RKO (cell line): Measurements from ENCODE around the gene NME5.
"Not testable (repeated sequence)": the region's sequence is repeated elsewhere in the genome, so short reads cannot be mapped to it uniquely, and the experiment has no call there.

ENCODE experiments used
- DNase-seq: peaks from one replicate; pipeline ENCODE4 v3.0.0-alpha.2; 2016; ENCODE audit warnings: low spot score

NME5 gene, protein sequence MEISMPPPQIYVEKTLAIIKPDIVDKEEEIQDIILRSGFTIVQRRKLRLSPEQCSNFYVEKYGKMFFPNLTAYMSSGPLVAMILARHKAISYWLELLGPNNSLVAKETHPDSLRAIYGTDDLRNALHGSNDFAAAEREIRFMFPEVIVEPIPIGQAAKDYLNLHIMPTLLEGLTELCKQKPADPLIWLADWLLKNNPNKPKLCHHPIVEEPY

DNA sequence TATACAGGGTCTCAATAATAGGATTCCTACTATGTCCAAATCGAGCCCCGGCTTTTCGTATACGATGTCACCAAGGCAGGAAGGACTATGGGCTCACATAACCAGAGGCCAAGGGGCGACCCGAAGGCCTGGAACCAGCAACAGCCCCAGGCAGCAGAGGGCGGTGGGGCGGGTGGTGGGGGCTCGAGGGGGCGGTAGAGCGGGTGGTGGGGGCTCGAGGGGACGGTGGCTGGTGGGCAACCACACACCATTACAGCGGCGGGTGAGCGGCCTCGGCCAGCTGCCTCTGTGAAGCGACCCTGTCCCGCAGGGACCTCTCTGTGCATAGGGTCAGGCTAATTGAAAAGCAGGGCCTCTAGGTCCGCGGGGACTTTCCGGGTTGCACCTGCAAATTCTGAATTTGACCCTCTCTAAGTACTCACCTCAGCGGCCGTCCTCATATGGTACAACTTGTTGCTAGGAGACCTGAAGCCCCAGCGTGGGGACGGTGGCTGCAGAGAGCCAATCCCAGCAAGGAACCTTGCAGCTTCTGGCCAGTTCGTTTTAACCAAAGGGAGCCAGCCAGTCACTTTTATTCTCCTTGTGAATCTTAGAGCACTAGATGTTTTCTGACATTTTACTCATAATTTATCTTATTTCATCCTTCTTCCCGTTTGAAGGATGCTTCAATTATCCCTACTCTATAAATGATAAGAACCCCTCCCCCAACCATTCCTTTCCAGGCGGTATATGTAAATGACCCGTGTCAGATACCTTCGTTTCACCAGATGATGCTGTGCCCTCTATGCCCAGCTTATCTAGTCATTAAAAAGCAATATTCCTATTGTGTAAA is at the start of gene NME5:
NME5 (minus strand) TSS at position 480 of the 832 bp plus-strand sequence. CDS start 648 bp downstream, outside the sequence.
- no peak for DNase-seq

DNA sequence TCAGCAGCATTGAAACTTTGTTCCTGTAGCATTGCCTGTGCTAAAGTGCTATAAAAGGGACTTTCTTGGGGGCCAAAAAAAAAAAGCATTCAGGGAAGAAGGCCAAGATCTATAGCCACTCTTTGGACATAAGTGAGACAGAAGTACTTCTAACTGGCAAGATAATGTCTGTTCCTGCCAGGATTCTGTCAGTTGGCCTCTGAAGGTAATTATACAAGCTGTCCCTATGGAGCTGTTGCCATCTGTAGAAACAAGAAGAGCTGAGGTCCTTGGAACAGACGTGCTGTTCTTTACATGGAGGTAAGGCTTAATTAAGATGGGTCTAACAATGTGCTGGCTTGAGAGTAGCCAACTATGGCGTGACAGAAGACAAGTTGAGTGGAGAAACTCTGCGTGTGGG is 49.4 kb upstream of the NME5 start:
- no peak for DNase-seq

DNA sequence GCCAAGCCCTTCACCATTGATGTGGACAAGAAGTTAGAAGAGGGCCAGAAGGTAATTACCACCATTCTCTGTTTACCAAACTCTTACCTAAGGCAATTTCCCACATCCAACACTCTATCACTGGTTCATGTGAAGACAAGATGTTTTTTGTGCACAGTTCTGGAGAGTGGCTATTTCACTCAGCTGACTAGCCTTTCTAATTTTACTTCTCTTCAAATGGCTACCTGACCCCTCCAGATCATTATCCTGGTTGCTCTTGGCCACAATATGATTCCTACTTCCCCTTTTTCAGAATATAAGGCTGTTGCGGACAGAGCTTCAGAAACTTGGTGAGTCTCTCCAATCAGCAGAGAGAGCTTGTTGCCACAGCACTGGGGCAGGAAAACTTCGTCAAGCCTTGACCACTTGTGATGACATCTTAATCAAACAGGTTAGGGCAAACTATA is 46.8 kb upstream of the NME5 start:
- DNase-seq = no peak

DNA sequence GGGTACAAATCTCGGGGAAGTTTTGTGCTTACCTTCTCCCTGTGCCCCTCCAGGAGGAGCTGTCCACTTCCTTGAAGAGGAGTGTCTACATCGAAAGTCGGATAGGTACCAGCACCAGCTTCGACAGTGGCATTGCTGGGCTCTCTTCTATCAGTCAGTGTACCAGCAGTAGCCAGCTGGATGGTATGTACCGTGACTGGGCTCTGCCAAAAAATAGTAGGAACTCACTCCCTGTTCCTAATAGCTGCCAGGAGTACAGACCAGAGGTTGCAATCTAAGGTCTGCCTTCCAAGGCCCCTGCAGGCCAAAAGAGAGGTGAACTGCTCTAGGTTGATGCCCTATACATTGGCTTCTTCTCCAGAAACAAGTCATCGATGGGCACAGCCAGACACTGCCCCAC is 43.6 kb upstream of the NME5 start:
- no peak for DNase-seq

DNA sequence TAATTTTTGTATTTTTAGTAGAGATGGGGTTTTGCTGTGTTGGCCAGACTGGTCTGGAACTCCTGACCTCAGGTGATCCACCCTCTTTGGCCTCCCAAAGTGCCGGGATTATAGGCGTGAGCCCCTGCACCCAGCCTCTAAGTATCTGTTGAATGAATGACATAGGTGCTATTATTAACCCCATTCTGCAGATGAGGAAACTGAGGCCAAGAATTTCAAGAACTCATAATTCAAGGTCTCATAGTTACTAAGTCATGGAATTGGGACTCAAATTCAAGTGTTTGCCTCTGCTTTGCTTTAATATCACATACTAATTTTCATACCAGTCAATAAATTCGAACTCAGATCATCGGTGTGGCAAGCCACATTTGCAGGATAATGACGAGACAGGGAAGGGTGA is 41.6 kb upstream of the NME5 start:
- no peak for DNase-seq

DNA sequence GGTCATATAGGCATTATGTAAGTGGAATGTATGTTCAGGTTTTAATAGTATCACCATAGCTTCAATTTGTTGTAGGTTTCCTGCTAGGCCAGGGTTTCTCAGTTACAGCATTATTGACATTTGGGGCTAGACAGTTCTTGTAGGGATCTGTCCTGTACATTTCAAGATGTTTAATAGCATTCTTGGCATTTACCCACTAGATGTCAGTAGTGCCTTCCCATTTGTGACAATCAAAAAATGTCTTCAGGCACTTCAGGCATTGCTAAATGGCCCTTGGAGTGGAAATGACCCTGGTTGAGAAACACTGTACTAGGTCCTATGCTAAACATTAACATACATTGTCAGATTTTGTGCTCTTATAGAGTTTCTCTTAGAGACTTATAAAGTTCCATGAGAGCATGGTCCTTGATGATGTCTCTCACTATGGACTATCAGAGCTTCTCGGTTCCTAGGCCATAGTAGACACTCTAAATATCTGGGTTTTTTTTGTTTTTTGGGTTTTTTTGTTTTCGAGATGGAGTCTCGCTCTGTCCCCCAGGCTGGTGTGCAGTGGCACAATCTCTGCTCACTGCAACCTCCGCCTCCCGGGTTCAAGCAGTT is 41.1 kb upstream of the NME5 start:
- peak; percentile 89 for DNase-seq

DNA sequence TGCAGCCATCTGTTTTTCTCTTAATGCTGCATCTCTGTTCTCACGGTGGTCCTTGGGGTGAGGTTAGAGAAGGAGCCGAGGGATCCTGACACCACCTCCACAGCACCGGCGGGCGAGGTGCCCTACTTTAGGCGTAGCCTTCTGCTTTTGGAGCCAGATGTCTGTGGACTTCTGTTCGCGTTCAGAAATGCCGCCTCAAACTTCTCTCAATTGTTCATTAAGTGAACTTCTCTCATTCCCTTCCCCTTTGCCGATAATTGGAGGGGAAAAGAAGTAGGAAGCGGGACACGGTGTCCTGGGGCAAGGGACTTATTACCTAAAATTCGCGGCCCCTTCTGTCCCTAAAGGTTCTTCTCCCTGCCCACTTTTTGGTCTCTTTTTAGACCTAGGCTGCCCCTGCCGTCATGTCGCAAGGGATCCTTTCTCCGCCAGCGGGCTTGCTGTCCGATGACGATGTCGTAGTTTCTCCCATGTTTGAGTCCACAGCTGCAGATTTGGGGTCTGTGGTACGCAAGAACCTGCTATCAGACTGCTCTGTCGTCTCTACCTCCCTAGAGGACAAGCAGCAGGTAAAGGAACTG is 40.1 kb upstream of the NME5 start:
- DNase-seq = peak; percentile 46

DNA sequence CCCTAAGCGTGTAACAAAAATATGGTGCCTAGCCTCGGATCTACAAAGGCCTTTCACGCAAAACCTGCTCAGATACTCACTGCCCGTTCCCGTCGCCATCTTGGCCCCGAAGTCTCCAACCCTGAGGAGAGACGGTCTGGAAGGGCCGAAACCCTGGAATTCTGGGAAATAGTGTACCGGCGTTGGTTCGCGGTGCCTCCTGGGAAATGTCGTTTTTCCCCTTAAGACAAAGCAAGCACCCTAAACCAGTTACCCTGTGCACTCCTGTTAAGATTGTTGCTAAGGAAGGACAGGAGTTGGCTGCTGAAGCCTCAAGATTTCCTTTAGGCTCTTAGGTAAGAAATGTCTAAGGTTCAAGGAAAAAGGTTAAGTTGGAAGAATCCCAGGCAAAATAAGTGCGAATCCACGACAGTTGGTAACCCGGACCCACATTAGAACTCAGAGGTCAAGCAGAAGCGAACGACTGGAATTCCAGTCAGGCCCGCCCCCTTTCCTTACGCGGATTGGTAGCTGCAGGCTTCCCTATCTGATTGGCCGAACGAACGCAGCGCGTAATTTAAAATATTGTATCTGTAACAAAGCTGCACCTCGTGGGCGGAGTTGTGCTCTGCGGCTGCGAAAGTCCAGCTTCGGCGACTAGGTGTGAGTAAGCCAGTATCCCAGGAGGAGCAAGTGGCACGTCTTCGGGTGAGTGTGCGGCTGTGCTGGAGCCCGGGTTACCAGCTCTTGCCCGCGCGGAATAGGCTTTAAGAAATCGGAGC is 39.5 kb upstream of the NME5 start, which contains the start of the genes BRD8 and KIF20A:
BRD8 (minus strand) TSS at position 115 of the 761 bp plus-strand sequence; CDS start at position 99, 16 bp downstream.
KIF20A (plus strand) TSS at position 597 of the 761 bp plus-strand sequence. CDS start 569 bp downstream, outside the sequence.
- DNase-seq = peak; percentile 99

DNA sequence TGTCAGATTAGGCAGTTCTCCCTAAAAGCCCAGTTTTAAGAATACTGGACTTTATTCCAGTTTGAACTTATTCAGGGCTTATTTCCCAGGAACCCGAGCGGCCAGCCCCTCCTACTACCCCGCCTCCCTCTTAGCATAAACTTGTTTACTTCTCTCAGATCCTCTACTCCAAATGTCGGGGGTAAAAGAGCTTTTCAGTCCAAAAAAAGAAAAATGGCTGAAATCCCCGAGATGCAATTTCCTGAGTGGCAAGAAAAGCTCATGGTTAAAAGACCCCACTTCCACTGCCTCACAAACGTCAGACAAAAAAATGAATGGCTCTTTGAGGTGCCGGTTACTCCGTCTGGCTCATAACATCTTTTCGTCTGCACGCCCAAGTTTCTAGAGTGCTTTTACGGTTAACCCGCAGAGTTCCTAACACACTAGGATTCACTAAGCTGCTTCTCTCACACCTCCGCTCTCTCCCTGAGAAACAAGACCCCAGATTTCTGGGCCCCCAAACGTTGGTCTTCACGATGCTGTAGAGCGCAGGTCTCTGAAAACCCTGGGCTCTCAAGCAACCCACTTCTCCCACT is 38.8 kb upstream of the NME5 start:
- peak; percentile 34 for DNase-seq

DNA sequence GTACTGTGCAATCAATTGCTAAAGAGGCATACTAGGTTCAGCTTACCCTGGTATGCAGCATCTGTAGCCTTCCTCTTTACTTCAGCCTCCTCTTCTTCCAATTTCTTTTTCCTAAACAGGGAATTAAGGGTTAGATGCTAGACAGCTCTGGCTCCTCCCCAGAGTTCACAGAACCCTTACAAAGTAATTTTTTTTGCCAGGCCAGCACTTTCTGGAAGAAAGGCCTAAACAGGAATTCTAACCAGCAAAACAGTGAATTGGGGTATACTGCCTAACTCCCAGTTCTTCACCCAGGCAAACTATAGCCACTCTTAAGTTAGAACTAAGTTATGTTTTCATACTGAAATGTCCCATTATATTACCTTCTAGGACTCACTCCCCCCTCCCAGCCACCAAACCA is 31.1 kb upstream of the NME5 start:
- no peak for DNase-seq

DNA sequence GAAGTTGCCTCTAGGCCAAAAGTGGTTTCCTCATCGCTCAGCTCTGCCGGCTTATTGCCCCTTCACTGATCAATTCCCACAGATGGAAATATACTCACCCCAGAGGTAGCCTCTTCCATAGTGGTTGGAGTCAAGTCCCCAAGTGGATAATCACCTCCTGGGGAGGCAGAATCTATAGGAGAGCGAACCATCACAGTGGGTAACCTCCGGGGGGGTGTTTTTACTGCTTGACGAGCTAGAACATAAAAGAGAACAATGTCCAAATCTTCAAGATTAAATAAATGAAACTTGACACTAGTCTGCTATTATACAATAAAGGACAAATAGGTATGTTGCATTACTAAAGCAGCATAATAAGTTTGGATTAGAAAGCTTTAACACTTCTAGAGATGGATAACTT is 29.9 kb upstream of the NME5 start:
- DNase-seq = no peak

DNA sequence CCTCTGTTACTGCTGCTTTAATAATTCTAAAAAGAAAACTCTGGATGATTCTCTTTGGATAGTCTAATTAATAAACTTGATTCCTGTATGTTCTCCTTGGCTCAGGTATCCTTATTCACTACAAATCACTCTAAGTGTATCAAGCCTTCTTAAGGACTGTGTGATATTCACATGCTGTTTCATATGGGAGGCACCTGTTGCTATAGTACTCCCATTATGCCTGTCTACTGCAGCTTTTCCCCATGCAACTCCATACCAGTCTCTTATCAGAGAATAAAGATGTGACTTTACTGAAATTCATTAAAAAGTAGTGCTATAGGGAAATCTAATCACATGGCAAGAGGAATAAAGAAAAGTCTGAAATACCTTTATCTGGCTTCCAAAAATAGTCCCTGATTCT is 24.5 kb upstream of the NME5 start:
- DNase-seq = no peak

DNA sequence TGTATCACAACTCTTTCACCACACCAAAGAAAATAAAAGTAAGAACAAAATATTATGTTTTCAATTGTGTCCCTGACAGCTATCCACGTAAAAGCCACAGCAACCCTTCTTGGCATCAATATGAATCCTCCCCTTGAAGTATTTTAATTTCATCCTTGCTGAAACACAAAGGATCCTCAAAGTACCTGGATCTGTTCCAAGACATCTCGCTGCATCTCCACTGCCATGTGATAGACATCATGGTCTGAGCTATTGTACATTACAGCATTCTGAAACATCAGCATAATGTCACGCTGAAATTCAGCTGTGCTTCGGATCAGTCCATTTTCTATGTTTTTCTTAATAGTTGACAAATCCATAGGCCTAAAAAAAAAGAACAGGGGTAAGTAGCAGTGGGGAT is 21.5 kb upstream of the NME5 start:
- no peak for DNase-seq

DNA sequence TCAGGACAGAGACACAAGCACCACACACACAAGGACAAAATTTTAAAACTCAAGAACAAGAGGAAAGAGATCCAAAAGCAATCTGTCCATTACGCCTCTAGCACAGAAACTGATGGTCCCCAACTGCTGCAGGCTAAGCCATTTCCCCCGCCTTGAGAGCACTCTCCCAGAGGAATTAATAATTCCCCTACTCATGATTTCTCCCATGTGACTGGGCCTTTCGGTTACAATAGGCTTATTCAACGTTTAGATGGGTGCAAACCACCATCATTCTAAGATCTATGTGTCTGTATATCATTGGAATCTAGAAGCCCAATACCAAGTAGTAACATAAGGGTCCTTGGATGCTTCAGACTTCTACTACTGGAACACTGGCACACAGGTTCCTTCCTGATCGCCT is 20.4 kb upstream of the NME5 start:
- no peak for DNase-seq

DNA sequence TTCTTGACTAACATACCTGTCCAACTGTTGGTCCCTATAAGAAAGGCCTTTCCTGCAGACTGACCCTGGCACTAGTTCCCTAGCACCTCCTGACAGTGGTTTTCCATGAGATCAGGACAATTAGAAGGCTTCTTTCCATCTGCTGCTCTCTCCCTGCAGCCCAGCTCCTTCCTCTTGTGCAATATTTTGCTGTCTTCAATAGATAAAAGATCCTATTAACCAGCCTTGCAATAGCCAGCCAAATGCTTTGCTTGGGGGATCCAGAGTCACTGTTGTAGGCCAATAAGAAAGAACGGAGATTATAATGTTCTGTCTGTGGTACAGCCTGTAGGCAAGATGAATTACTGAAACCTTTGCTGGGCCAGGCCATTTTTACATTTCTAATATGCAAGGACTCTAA is 18.4 kb upstream of the NME5 start:
- DNase-seq = no peak

DNA sequence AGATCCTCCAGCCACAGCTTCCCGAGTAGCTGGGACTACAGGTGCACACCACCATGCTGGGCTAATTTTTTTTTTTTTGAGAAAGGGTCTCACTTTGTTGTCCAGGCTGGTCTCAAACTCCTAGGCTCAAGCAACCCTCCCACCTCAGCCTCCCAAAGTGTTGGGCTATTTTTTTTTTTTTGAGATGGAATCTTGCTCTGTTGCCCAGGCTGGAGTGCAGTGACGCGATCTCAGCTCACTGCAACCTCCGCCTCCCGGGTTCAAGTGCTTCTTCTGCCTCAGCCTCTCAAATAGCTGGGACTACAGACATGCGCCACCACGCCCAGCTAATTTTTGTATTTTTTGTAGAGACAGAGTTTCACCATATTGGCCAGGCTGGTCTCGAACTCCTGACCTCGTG is 16.7 kb upstream of the NME5 start:
- DNase-seq = not testable (repeated sequence)

DNA sequence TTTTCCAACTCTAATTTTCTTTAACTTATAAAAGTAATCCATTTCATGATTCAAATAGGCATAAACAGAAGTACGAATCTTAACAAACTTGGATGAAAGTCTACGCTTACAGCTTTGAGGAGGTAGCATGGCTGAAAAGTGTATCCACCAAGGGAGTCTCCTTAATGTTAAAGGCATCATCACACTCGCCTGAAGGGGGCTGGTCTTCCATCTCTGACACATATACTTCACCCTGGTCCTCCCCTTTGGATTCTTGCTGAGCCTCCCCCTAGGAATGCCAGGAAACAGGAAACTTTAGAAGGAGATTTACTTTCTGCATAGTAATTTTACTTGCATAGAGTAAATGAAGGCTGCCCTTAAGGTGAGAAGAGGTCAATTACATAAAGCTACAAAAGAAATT is 10.3 kb upstream of the NME5 start:
- peak; percentile 40 for DNase-seq

DNA sequence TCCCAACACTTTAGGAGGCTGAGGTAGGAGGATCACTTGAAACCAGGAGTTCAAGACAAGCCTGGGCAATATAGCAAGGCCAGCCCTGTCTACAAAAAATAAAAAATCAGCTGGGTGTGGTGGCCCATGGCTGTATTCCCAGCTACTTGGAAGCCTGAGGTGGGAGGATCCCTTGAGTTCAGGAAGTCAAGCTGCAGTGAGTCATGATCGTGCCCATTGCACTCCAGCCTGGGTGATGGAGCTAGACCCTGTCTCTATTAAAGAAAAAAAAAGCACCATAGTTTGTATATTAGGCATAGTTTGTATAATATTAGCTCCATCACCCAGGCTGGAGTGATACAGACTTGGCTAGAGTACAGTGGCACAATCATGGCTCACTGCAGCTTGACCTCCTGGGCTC is 9.6 kb upstream of the NME5 start:
- DNase-seq = peak; percentile 62

DNA sequence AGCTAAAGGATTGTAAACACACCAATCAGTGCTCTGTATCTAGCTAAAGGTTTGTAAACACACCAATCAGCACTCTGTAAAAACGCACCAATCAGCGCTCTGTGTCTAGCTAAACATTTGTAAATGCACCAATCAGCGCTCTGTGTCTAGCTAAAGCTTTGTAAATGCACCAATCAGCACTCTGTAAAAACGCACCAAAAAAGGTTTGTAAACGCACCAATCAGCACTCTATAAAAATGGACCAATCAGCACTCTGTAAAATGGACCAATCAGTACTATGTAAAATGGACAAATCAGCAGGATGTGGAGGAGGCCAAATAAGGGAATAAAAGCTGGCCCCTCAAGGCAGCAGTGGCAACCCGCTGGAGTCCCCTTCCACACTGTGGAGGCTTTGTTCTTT is 4.3 kb upstream of the NME5 start:
- DNase-seq = not testable (repeated sequence)

DNA sequence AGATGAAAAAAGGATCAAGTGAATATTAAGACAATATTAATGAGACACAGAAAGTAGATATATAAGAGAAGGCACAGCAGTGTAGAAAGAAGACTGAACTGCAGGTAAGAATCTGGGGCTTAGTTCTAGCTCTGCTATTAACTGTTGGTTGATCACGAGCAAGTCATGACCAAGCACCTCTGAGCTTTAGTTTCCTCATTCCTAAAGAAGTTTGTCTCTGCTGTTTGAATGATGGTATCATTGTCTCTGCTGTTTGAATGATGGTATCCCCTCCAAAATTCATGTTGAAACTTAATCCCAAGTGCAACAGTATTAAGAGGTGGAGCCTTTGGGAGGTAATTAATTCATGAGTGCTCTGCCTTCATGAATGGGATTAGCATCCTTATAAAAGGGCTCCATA is 2.5 kb upstream of the NME5 start:
- no peak for DNase-seq

DNA sequence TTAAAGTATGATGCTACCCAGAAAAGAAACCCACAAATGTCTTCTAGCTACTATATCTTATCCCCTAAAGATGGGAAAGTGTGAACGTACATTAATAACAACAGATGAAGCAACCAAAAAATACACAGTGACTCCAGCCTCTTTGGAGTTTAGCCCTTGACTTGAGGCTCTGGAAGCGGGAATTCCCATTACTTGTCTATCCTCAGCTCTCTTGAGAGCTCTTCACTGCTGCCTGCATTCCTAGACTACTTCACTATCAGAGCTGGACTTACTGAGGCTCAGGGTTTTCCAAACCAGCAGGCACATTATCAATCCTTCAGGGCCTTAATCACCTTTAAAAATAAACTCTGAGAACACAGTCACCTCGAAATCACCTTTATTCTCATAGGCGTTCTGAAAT is 1.0 kb upstream of the NME5 start:
- DNase-seq = no peak

DNA sequence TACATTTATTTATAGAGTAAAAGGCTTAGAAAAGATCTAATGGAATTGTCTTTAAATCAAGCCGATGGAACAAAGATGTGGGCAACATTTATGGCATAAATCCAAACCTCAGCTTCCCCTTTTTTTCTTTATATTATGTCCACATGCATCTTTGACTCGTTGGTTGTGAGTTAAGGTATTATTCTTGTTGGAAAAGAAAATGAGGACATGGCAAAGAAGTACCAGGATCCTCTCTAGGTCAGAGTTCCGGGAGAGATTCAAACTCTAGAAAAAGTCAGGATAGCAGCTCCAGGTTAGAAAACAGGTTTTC is 508 bp upstream of the NME5 start:
- DNase-seq = no peak
